Activated naive CD8-positive, alpha-beta T cell treated with anti-CD3 and anti-CD28 coated beads for 36 hours (primary cell): ENCODE data around the gene DYNLL2. TPM values are rescaled to one million over a fixed set of nuclear protein-coding genes. Genes with fewer than 3 reads are reported as not detected.
"Not testable (repeated sequence)": the region's sequence is repeated elsewhere in the genome, so short reads cannot be mapped to it uniquely, and the experiment has no call there.

Experiments used
- DNase-seq: peaks from one replicate; pipeline ENCODE4 v3.0.0; 2021
- H3K27ac Mint-ChIP-seq: one replicate; pipeline ENCODE4 v1.8.0; 2022; ENCODE audit warnings: mild to moderate bottlenecking, moderate library complexity, mixed read lengths
- H3K27me3 Mint-ChIP-seq: one replicate; pipeline ENCODE4 v1.8.0; 2022; ENCODE audit warnings: mild to moderate bottlenecking, mixed read lengths
- H3K36me3 Mint-ChIP-seq: one replicate; pipeline ENCODE4 v1.8.0; 2021; ENCODE audit warnings: mild to moderate bottlenecking, mixed read lengths
- H3K4me1 Mint-ChIP-seq: one replicate; pipeline ENCODE4 v1.8.0; 2021; ENCODE audit warnings: mixed read lengths
- H3K4me3 Mint-ChIP-seq: one replicate; pipeline ENCODE4 v1.8.0; 2022; ENCODE audit warnings: mild to moderate bottlenecking, moderate library complexity, mixed read lengths
- H3K9me3 Mint-ChIP-seq: one replicate; pipeline ENCODE4 v1.8.0; 2022; ENCODE audit warnings: mixed read lengths
- total RNA-seq, 2 experiments: library from RNA; stranded (reverse); gene quantifications; one replicate each; pipeline ENCODE4 v1.2.3, GENCODE V29; 2021

Gene DYNLL2
- total RNA-seq, 2 experiments from 2014 or later, result 33.4 to 33.5 TPM

- no peak overlapping the region for H3K27ac Mint-ChIP-seq
- H3K27me3 Mint-ChIP-seq, result no peaks in the 10 kb centered on the region
- peaks cover 2% of the 10 kb centered on the region for H3K9me3 Mint-ChIP-seq
- no peak for DNase-seq
- H3K36me3 Mint-ChIP-seq, result no peaks in the 10 kb centered on the region
- H3K4me3 Mint-ChIP-seq, result no peak overlapping the region
- H3K4me1 Mint-ChIP-seq, result no peaks in the 10 kb centered on the region
Observed at GRCh38 chr17:58110012-58110411, 26.8 kb downstream of the DYNLL2 start.

GRCh38 chr17:58111676-58112075, 28.5 kb downstream of the DYNLL2 start:
- H3K4me1 Mint-ChIP-seq, result no peaks in the 10 kb centered on the region
- no peak overlapping the region for H3K4me3 Mint-ChIP-seq
- peaks cover 2% of the 10 kb centered on the region for H3K9me3 Mint-ChIP-seq
- H3K27ac Mint-ChIP-seq, result no peak overlapping the region
- no peak for DNase-seq
- no peaks in the 10 kb centered on the region for H3K36me3 Mint-ChIP-seq
- no peaks in the 10 kb centered on the region for H3K27me3 Mint-ChIP-seq

GRCh38 chr17:58112970-58113631, 29.9 kb downstream of the DYNLL2 start:
- DNase-seq, result peak; percentile 75
- H3K27ac Mint-ChIP-seq, result no peak overlapping the region
- H3K4me3 Mint-ChIP-seq, result no peak overlapping the region
- H3K36me3 Mint-ChIP-seq, result no peaks in the 10 kb centered on the region
- no peaks in the 10 kb centered on the region for H3K9me3 Mint-ChIP-seq
- H3K4me1 Mint-ChIP-seq, result no peaks in the 10 kb centered on the region
- H3K27me3 Mint-ChIP-seq, result no peaks in the 10 kb centered on the region

- no peaks in the 10 kb centered on the region for H3K36me3 Mint-ChIP-seq
- no peaks in the 10 kb centered on the region for H3K4me1 Mint-ChIP-seq
- no peak overlapping the region for H3K27ac Mint-ChIP-seq
- no peak for DNase-seq
- H3K27me3 Mint-ChIP-seq, result peaks cover 3% of the 10 kb centered on the region
- H3K4me3 Mint-ChIP-seq, result no peak overlapping the region
- H3K9me3 Mint-ChIP-seq, result no peaks in the 10 kb centered on the region
Observed at GRCh38 chr17:58113947-58114346, 30.7 kb downstream of the DYNLL2 start.

- DNase-seq, result no peak
- Mint-ChIP-seq H3K27ac (no peak overlapping the region), H3K4me1 (peaks cover 5% of the 10 kb centered on the region), H3K27me3 (peaks cover 4% of the 10 kb centered on the region), H3K9me3 (no peaks in the 10 kb centered on the region), H3K4me3 (no peak overlapping the region), H3K36me3 (no peaks in the 10 kb centered on the region)
Observed at GRCh38 chr17:58117382-58117781, 34.2 kb downstream of the DYNLL2 start.

GRCh38 chr17:58119491-58119890, 36.3 kb downstream of the DYNLL2 start:
- no peak overlapping the region for H3K27ac Mint-ChIP-seq
- no peak overlapping the region for H3K4me3 Mint-ChIP-seq
- H3K9me3 Mint-ChIP-seq, result no peaks in the 10 kb centered on the region
- DNase-seq, result no peak
- no peaks in the 10 kb centered on the region for H3K36me3 Mint-ChIP-seq
- H3K4me1 Mint-ChIP-seq, result peaks cover 6% of the 10 kb centered on the region
- H3K27me3 Mint-ChIP-seq, result peaks cover 4% of the 10 kb centered on the region

GRCh38 chr17:58120195-58120822, 37.1 kb downstream of the DYNLL2 start:
- H3K4me1 Mint-ChIP-seq, result peaks cover 6% of the 10 kb centered on the region
- peak; percentile 27 for DNase-seq
- no peaks in the 10 kb centered on the region for H3K36me3 Mint-ChIP-seq
- H3K9me3 Mint-ChIP-seq, result no peaks in the 10 kb centered on the region
- H3K27ac Mint-ChIP-seq, result no peak overlapping the region
- H3K27me3 Mint-ChIP-seq, result peaks cover 4% of the 10 kb centered on the region
- H3K4me3 Mint-ChIP-seq, result no peak overlapping the region

- Mint-ChIP-seq H3K4me3 (no peak overlapping the region), H3K27ac (no peak overlapping the region), H3K36me3 (no peaks in the 10 kb centered on the region), H3K9me3 (no peaks in the 10 kb centered on the region), H3K27me3 (peaks cover 4% of the 10 kb centered on the region), H3K4me1 (peaks cover 6% of the 10 kb centered on the region)
- DNase-seq, result no peak
Observed at GRCh38 chr17:58121925-58122324, 38.7 kb downstream of the DYNLL2 start.

- peaks cover 3% of the 10 kb centered on the region for H3K4me1 Mint-ChIP-seq
- H3K36me3 Mint-ChIP-seq, result no peaks in the 10 kb centered on the region
- H3K9me3 Mint-ChIP-seq, result no peaks in the 10 kb centered on the region
- H3K27ac Mint-ChIP-seq, result no peak overlapping the region
- no peaks in the 10 kb centered on the region for H3K27me3 Mint-ChIP-seq
- no peak overlapping the region for H3K4me3 Mint-ChIP-seq
- no peak for DNase-seq
Observed at GRCh38 chr17:58127846-58128245, 44.6 kb downstream of the DYNLL2 start.

GRCh38 chr17:58132697-58133096, 49.5 kb downstream of the DYNLL2 start:
- not testable (repeated sequence) for H3K27me3 Mint-ChIP-seq, H3K27ac Mint-ChIP-seq, DNase-seq, H3K36me3 Mint-ChIP-seq, H3K4me1 Mint-ChIP-seq, H3K9me3 Mint-ChIP-seq, H3K4me3 Mint-ChIP-seq

GRCh38 chr17:58136669-58137279, 53.6 kb downstream of the DYNLL2 start:
- peaks cover 4% of the 10 kb centered on the region for H3K9me3 Mint-ChIP-seq
- H3K4me1 Mint-ChIP-seq, result no peaks in the 10 kb centered on the region
- no peaks in the 10 kb centered on the region for H3K27me3 Mint-ChIP-seq
- no peaks in the 10 kb centered on the region for H3K36me3 Mint-ChIP-seq
- no peak for DNase-seq
- H3K27ac Mint-ChIP-seq, result no peak overlapping the region
- H3K4me3 Mint-ChIP-seq, result no peak overlapping the region

GRCh38 chr17:58141505-58141904, 58.3 kb downstream of the DYNLL2 start:
- Mint-ChIP-seq H3K27ac (no peak overlapping the region), H3K9me3 (peaks cover 23% of the 10 kb centered on the region), H3K36me3 (peaks cover 20% of the 10 kb centered on the region), H3K4me1 (no peaks in the 10 kb centered on the region), H3K4me3 (no peak overlapping the region), H3K27me3 (no peaks in the 10 kb centered on the region)
- DNase-seq, result no peak

- peaks cover 26% of the 10 kb centered on the region for H3K9me3 Mint-ChIP-seq
- H3K36me3 Mint-ChIP-seq, result peaks cover 22% of the 10 kb centered on the region
- DNase-seq, H3K27me3 Mint-ChIP-seq, H3K4me1 Mint-ChIP-seq, H3K27ac Mint-ChIP-seq, H3K4me3 Mint-ChIP-seq: not testable (repeated sequence)
Observed at GRCh38 chr17:58143335-58143734, 60.1 kb downstream of the DYNLL2 start.

GRCh38 chr17:58144801-58145200, 61.6 kb downstream of the DYNLL2 start:
- no peak overlapping the region for H3K27ac Mint-ChIP-seq
- no peaks in the 10 kb centered on the region for H3K27me3 Mint-ChIP-seq
- DNase-seq, result no peak
- no peak overlapping the region for H3K4me3 Mint-ChIP-seq
- peaks cover 26% of the 10 kb centered on the region for H3K9me3 Mint-ChIP-seq
- no peaks in the 10 kb centered on the region for H3K4me1 Mint-ChIP-seq
- peaks cover 22% of the 10 kb centered on the region for H3K36me3 Mint-ChIP-seq
